Keratinocyte (primary cell): ENCODE measurements around the gene TRAF3.

Source experiments
- EZH2 ChIP-seq: IDR thresholded peaks from one replicate; pipeline ENCODE4 v1.6.1; 2012; ENCODE audit warnings: inconsistent platforms, mild to moderate bottlenecking, low read length, moderate library complexity
- TF ChIP-seq, protein P1 (sequence below), 3 experiments: IDR thresholded peaks in 1 of 3; conservative IDR thresholded peaks in 1 of 3; optimal IDR thresholded peaks in 1 of 3; 2 replicates in 2 of 3; 3 replicates in 1 of 3; pipeline versions ENCODE3 to v1.5.1; 2011; ENCODE audit warnings: low read length in 3 of 3, mild to moderate bottlenecking in 3 of 3, moderate library complexity in 2 of 3, control low read depth in 1 of 3, inconsistent platforms in 1 of 3; ENCODE audit not compliant: insufficient read depth in 2 of 3; ENCODE audit errors: extremely low read depth in 1 of 3

GRCh38 chr14:102807013-102807406, 29.8 kb downstream of the TRAF3 start:
- TF ChIP-seq, protein P1, sequence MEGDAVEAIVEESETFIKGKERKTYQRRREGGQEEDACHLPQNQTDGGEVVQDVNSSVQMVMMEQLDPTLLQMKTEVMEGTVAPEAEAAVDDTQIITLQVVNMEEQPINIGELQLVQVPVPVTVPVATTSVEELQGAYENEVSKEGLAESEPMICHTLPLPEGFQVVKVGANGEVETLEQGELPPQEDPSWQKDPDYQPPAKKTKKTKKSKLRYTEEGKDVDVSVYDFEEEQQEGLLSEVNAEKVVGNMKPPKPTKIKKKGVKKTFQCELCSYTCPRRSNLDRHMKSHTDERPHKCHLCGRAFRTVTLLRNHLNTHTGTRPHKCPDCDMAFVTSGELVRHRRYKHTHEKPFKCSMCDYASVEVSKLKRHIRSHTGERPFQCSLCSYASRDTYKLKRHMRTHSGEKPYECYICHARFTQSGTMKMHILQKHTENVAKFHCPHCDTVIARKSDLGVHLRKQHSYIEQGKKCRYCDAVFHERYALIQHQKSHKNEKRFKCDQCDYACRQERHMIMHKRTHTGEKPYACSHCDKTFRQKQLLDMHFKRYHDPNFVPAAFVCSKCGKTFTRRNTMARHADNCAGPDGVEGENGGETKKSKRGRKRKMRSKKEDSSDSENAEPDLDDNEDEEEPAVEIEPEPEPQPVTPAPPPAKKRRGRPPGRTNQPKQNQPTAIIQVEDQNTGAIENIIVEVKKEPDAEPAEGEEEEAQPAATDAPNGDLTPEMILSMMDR (optimal IDR thresholded peaks at IDR 0.05 in 1 of 3, IDR thresholded peaks at IDR 0.05 in 1 of 3, conservative IDR thresholded peaks at IDR 0.05 in 1 of 3; ENCODE audit: extremely low read depth in 1 of 3, insufficient read depth in 2 of 3, low read length in 3 of 3): no peak
- no peak for TF ChIP-seq EZH2
